PFSK-1 (cell line): ENCODE measurements around the gene LGALS7B.

Source experiments
- FOXP2 ChIP-seq: optimal IDR thresholded peaks from 2 replicates; pipeline ENCODE3; 2011; ENCODE audit warnings: borderline replicate concordance, control low read depth, inconsistent platforms; ENCODE audit not compliant: insufficient read depth; ENCODE audit errors: extremely low read length, extremely low read depth
- POLR2AphosphoS5 ChIP-seq: IDR thresholded peaks from 2 replicates; pipeline ENCODE4 v1.6.1; 2012; ENCODE audit warnings: low read depth, mild to moderate bottlenecking, control low read depth, low read length, moderate library complexity
- SIN3A ChIP-seq: IDR thresholded peaks from 2 replicates; pipeline ENCODE4 v1.6.1; 2012; ENCODE audit warnings: mild to moderate bottlenecking, low read length, moderate library complexity, borderline replicate concordance; ENCODE audit not compliant: insufficient read depth
- TAF1 ChIP-seq: IDR thresholded peaks from 2 replicates; pipeline ENCODE4 v1.6.1; 2012; ENCODE audit warnings: low read length, control low read depth, borderline replicate concordance; ENCODE audit not compliant: insufficient read depth
- TF ChIP-seq, protein P1 (sequence below), 2 experiments: IDR thresholded peaks; 2 replicates each; pipeline versions ENCODE4 v1.6.1 to v1.8.0; 2011 to 2012; ENCODE audit warnings: low read depth in 2 of 2, low read length in 2 of 2, control low read depth in 1 of 2, inconsistent platforms in 1 of 2, mild to moderate bottlenecking in 1 of 2, moderate library complexity in 1 of 2; ENCODE audit not compliant: insufficient read depth in 1 of 2

Gene LGALS7B

DNA sequence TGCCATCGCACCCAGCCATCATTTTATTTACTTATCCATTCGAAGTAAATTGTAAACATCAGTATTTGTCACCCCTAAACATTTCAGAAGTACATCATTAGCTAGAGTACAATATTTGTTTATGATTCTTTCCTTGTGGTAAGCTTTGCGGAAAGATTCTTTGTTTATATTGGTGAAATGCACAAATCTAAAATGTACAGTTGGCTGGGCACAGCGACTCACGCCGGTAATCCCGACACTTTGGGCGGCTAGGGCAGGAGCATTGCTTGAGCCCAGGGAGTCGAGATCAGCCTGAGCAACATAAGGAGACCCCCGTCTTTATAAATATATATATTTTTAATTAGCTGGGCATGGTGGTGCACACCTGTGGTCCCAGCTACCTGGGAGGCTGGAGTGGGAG, 10.1 kb downstream of the LGALS7B start:
- TF ChIP-seq FOXP2 (no peak), TAF1 (no peak), SIN3A (no peak), POLR2AphosphoS5 (no peak)
- TF ChIP-seq, protein P1, sequence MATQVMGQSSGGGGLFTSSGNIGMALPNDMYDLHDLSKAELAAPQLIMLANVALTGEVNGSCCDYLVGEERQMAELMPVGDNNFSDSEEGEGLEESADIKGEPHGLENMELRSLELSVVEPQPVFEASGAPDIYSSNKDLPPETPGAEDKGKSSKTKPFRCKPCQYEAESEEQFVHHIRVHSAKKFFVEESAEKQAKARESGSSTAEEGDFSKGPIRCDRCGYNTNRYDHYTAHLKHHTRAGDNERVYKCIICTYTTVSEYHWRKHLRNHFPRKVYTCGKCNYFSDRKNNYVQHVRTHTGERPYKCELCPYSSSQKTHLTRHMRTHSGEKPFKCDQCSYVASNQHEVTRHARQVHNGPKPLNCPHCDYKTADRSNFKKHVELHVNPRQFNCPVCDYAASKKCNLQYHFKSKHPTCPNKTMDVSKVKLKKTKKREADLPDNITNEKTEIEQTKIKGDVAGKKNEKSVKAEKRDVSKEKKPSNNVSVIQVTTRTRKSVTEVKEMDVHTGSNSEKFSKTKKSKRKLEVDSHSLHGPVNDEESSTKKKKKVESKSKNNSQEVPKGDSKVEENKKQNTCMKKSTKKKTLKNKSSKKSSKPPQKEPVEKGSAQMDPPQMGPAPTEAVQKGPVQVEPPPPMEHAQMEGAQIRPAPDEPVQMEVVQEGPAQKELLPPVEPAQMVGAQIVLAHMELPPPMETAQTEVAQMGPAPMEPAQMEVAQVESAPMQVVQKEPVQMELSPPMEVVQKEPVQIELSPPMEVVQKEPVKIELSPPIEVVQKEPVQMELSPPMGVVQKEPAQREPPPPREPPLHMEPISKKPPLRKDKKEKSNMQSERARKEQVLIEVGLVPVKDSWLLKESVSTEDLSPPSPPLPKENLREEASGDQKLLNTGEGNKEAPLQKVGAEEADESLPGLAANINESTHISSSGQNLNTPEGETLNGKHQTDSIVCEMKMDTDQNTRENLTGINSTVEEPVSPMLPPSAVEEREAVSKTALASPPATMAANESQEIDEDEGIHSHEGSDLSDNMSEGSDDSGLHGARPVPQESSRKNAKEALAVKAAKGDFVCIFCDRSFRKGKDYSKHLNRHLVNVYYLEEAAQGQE (IDR thresholded peaks at IDR 0.05; ENCODE audit: insufficient read depth in 1 of 2, low read depth in 2 of 2, low read length in 2 of 2), result no peak

DNA sequence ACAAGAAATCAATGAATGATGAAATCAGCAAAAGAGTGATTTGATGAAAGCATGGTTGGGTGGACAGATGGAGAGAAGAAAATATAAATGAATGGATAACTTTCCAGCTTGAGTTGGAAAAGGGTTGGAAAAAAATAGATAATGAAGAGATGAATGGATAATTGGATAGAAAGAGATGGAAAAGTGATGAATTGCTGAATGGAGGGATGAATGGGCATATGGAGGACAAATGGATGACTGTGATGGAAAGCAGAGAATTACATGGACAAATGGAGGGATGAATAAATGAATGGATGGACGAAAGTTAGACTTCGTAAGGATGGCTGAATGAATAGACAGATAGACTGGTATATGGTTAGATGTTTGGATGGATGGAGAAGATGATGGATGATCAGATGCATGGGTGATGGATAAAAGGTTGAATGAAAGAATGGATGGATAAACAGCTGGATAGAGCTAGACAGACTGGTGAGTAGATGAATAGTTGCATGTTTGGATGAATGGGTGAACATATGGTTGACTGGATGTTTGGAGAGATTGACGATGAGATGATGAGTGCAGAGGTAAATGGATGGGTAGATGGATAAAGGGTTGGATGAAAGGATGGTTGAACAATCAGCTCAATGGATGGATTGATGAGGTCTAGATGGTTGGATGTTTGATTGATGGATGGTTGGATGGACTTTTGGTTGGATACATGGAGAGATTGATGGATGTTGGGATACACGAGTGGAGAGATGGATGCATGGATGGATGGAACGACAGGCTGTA, 11.8 kb downstream of the LGALS7B start:
- TF ChIP-seq, protein P1 (IDR thresholded peaks at IDR 0.05; ENCODE audit: insufficient read depth in 1 of 2, low read depth in 2 of 2, low read length in 2 of 2), result no peak
- TF ChIP-seq POLR2AphosphoS5, result no peak
- TF ChIP-seq SIN3A, result no peak
- no peak for TF ChIP-seq FOXP2
- TF ChIP-seq TAF1, result no peak

DNA sequence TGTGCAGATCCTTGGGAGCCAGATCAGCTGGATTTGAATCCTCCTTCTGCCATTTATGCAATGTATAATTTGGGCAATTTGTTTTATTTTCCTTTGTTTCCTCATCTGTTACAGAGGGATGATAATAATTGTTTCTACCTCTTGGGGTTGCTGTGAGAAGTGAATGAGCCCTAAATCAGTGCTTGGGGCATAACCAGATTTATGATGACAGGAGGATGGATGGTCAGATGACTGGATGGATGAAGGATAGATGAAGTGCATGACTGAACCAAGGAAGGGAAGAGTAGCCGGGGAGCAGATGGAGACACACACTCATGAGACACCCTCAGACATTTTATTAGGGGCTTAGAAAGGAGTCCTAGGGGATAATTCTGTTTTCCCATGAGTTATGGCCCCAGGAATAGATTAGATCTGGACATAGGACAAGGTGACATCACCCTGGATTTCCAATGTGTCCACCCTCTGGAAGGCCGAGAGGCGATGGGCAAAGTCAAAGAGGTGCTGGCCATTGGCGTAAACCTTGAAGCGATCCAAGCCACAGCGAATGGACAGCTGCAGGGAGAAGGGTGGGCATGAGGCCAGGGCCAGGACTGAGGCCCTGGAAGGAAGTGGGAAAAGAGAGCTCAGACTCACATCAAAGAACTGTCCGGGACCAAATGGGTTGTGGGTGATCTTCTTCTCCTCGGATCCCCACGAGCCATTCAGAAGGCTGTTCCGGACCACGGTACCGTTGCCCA, 12.5 kb downstream of the LGALS7B start:
- TF ChIP-seq FOXP2, result no peak
- no peak for TF ChIP-seq TAF1

DNA sequence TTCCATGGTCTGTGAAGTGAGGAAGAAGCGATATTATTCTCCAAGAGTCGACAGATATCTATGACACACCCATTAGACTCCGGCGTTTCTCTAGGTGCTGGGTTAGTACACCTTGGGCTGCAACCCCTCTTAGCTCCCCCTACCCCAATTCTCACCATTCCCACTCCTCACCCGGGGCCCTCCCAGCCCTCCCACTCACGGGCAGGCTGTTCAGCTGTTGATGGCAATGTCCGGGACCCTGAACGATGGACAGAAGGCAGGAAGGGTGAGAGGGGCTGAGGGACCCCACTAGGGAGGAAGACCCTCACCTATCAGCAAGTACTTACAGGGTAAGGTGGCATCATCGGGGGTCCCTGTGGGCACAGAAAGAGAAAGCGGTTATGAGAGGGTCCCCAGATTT, 14.5 kb downstream of the LGALS7B start:
- TF ChIP-seq SIN3A (no peak), FOXP2 (no peak), POLR2AphosphoS5 (no peak), TAF1 (no peak)
- TF ChIP-seq, protein P1 (IDR thresholded peaks at IDR 0.05; ENCODE audit: insufficient read depth in 1 of 2, low read depth in 2 of 2, low read length in 2 of 2), result no peak

DNA sequence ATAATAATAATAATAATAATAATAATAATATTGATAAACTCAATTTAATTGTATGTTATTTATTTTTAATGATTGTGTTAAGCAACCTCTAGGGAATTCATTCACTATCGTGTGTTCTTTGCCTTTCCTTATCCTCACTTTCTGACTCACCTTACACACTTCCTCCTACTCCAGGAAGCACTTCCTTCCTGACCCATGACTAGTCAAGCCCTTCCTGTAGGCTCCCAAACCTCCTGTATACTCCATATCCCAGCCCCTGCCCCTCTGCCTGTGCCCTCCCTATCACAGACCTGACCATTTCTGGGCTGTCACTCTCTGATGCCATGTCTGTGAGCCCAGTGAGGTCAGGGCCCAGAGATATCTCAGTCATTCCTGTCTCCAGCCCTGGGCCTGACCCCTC, 16.2 kb downstream of the LGALS7B start:
- TF ChIP-seq FOXP2 (no peak), POLR2AphosphoS5 (no peak), SIN3A (no peak), TAF1 (no peak)
- TF ChIP-seq, protein P1 (IDR thresholded peaks at IDR 0.05; ENCODE audit: insufficient read depth in 1 of 2, low read depth in 2 of 2, low read length in 2 of 2), result no peak
